ENCODE results near the gene EXPH5. TPM values are rescaled to one million over a fixed set of nuclear protein-coding genes. Genes with fewer than 3 reads are reported as not detected.
A peak's percentile ranks its signal among the peaks of the same experiment; 100 is the strongest.

EXPH5 gene
- total and polyA plus RNA-seq, 8 donors: 0.70 to 5.7 (median 3.2) TPM

GRCh38 chr11:108538022-108538424 is 55.5 kb downstream of the EXPH5 start:
- TF ChIP-seq CTCF (IDR thresholded peaks at IDR 0.05): no peak
- 53 to 57% methylated on average over 8 of the region's 8 CpGs for WGBS, 2 donors
- Histone ChIP-seq H3K4me1 (no peaks in the 10 kb centered on the region), H3K4me3 (no peak overlapping the region), H3K27ac (no peak overlapping the region), H3K27me3 (no peaks in the 10 kb centered on the region), H3K36me3 (no peaks in the 10 kb centered on the region), H3K9me3 (no peaks in the 10 kb centered on the region)
- DNase-seq (no peak), ATAC-seq (peak in 2 of 4 donors; percentile 51 to 70), FAIRE-seq (no peak)
- intact Hi-C loops (cut with DNase I): no loop called here

- no peak for TF ChIP-seq CTCF (IDR thresholded peaks at IDR 0.05)
- intact Hi-C loops (cut with DNase I): no loop called here
- Histone ChIP-seq H3K4me3 (no peak overlapping the region), H3K36me3 (no peaks in the 10 kb centered on the region), H3K27me3 (no peaks in the 10 kb centered on the region), H3K9me3 (no peaks in the 10 kb centered on the region), H3K4me1 (no peaks in the 10 kb centered on the region), H3K27ac (no peak overlapping the region)
- ATAC-seq (no peak), FAIRE-seq (no peak), DNase-seq (no peak)
- WGBS, 2 donors: 84 to 89% methylated on average over 5 of the region's 5 CpGs
Measured at GRCh38 chr11:108536783-108537182, 56.8 kb downstream of the EXPH5 start.

GRCh38 chr11:108535384-108535955 is 58.1 kb downstream of the EXPH5 start:
- H3K27ac ChIP-seq: no peak overlapping the region
- FAIRE-seq: no peak
- DNase-seq: no peak
- H3K4me1 ChIP-seq: no peaks in the 10 kb centered on the region
- no peaks in the 10 kb centered on the region for H3K27me3 ChIP-seq
- TF ChIP-seq CTCF (IDR thresholded peaks at IDR 0.05): no peak
- intact Hi-C loops (cut with DNase I): no loop called here
- 74 to 87% methylated on average over 6 of the region's 6 CpGs for WGBS, 2 donors
- no peaks in the 10 kb centered on the region for H3K9me3 ChIP-seq
- H3K4me3 ChIP-seq: no peak overlapping the region
- no peak for ATAC-seq
- H3K36me3 ChIP-seq: no peaks in the 10 kb centered on the region

GRCh38 chr11:108534274-108534882 is 59.2 kb downstream of the EXPH5 start:
- intact Hi-C loops (cut with DNase I): no loop called here
- Histone ChIP-seq H3K4me1 (no peaks in the 10 kb centered on the region), H3K36me3 (no peaks in the 10 kb centered on the region), H3K4me3 (no peak overlapping the region), H3K27me3 (no peaks in the 10 kb centered on the region), H3K27ac (no peak overlapping the region), H3K9me3 (no peaks in the 10 kb centered on the region)
- DNase-seq (no peak), FAIRE-seq (no peak), ATAC-seq (peak in 2 of 4 donors; percentile 72 to 77)
- TF ChIP-seq CTCF (IDR thresholded peaks at IDR 0.05): no peak
- whole genome bisulfite sequencing, 2 donors: 75 to 100% methylated on average over 2 of the region's 2 CpGs

GRCh38 chr11:108530426-108530825 is 63.1 kb downstream of the EXPH5 start:
- FAIRE-seq: no peak
- no peak for ATAC-seq
- H3K4me1 ChIP-seq: no peaks in the 10 kb centered on the region
- 91 to 96% methylated on average over 5 of the region's 5 CpGs for WGBS, 2 donors
- no peaks in the 10 kb centered on the region for H3K36me3 ChIP-seq
- no peak overlapping the region for H3K27ac ChIP-seq
- H3K27me3 ChIP-seq: no peaks in the 10 kb centered on the region
- intact Hi-C loops (cut with DNase I): no loop called here
- no peaks in the 10 kb centered on the region for H3K9me3 ChIP-seq
- no peak for TF ChIP-seq CTCF (IDR thresholded peaks at IDR 0.05)
- no peak overlapping the region for H3K4me3 ChIP-seq
- no peak for DNase-seq

All from pancreas (tissue), 10 donors.